Stimulated activated CD8-positive, alpha-beta memory T cell treated with anti-CD3 and anti-CD28 coated beads, Interleukin-15, amount 100 ng/mL, for 48 hours (primary cell): ENCODE results near the gene GHDC.
"Not testable (repeated sequence)": the region's sequence is repeated elsewhere in the genome, so short reads cannot be mapped to it uniquely, and the experiment has no call there.

ENCODE experiments used
- DNase-seq, 2 donors: peaks; one replicate each; pipeline ENCODE4 v3.0.0-alpha.2; 2020; ENCODE audit warnings: low read depth in 2 of 2

Gene GHDC

GRCh38 chr17:42193969-42194899 lies at the start of gene GHDC:
Gene GHDC (minus strand): TSS chr17:42194494. CDS start chr17:42193581, 913 bp downstream.
- peak; percentile 67 to 72 for DNase-seq

DNA sequence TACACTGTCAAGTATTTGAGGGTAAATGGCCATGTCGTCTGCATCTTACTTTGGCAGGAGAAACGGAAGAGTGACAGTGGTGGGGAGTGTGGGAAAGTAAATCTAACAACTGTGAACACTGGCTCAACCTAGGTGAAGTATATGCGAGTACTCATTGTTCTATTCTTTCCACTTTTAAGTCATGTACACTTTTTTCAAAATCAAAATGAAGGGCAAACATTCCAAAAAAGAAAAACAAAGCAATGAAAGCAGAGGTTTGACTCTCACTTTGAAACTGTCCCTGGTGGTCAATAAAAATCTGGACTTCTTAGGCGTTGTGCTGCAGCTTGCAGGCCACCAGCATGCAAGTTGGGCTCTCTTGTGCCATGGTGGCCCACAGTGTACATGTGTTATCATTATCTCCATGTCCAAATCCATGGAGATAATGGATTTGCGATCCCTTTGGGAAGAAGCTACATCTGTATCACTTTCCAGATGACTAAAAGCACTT lies 49.2 kb upstream of the GHDC start:
- DNase-seq = no peak

- DNase-seq = no peak
Observed at GRCh38 chr17:42241871-42242270, 47.6 kb upstream of the GHDC start.

DNA sequence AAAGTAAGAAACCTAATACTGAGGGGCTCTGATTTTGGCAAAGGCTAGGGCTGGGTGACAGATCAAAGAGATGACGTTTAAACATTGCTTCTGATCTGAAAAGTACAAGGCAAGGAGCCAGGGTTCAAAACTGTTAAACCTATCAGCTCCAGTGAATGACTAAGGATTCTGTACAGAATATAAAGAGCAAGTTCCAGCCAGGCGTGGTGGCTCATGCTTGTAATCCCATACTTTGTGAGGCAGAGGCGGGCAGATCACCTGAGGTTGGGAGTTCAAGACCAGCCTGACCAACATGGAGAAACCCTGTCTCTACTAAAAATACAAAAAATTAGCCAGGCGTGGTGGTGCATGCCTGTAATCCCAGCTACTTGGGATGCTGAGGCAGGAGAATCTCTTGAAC lies 46.6 kb upstream of the GHDC start:
- DNase-seq = not testable (repeated sequence)

- no peak for DNase-seq
Observed at GRCh38 chr17:42240201-42240600, 45.9 kb upstream of the GHDC start.

GRCh38 chr17:42239576-42239975 lies 45.3 kb upstream of the GHDC start:
- DNase-seq = not testable (repeated sequence)

GRCh38 chr17:42236760-42237159 lies 42.5 kb upstream of the GHDC start:
- DNase-seq = no peak

- DNase-seq = no peak
Observed at GRCh38 chr17:42233994-42234393, 39.7 kb upstream of the GHDC start.

GRCh38 chr17:42233156-42233555 lies 38.9 kb upstream of the GHDC start:
- no peak for DNase-seq

- DNase-seq = no peak
Observed at GRCh38 chr17:42230225-42230624, 35.9 kb upstream of the GHDC start.

DNA sequence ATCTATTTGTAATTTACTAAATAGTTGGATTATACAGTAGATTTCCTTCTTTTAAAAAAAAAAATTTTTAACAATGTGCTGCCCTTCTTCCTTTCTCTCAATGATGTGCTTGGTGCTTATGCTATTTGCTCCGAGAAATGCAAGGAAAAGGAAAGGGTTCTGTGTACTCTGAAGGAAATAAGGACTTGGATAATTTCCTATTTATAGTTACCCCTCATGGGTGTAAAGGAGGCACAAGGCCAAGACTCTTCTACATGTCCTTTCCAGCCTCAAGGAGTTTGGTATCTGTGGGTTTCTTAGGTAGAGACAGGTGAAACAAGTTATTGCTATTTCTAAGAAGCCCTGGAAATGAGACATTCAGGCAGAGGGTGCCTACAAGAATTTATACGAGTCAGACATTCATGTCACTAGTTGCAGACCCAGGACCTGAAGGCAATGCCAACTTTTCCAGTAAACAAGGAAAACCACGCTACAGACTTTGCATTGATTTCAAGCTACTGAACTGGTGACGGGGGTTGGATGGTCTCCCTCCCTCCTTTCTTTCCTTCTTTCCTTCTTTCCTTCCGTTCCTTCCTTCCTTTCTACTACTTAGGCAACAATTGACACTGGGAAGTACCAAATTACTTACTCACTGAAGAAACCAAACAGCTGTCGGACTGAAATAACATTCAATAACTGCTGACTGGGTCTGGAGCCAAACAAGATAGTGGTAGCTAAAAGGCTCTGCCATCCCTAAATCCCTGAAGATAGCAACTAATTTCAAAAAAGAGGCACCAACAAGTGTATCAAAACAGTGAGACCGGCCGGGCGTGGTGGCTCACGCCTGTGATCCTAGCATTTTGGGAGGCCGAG lies 33.8 kb upstream of the GHDC start:
- no peak for DNase-seq

- no peak for DNase-seq
Observed at GRCh38 chr17:42225646-42226045, 31.4 kb upstream of the GHDC start.

GRCh38 chr17:42224651-42225050 lies 30.4 kb upstream of the GHDC start:
- DNase-seq = no peak

GRCh38 chr17:42221886-42222745 lies 27.8 kb upstream of the GHDC start:
- DNase-seq = peak; percentile 15 to 22

GRCh38 chr17:42219280-42219679 lies 25.0 kb upstream of the GHDC start:
- DNase-seq = not testable (repeated sequence)

DNA sequence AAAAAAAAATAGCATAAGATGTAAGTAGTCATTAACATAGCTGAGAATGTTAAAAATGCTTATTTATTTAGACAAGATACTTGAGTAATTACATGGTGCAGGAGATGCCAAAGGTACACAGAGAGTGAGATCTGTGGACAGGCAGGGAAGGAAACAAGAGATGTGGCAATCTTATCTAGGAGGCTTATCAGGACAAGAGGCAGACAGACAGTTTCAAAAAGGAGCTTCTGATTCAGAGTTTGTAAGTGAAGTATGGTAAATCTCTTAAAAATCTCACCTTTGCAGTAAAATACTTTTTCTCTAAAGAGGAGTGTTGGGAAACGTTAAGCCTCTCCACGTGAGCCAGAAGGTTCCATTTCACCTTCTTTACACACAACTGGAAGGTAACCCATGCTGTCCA lies 19.9 kb upstream of the GHDC start:
- no peak for DNase-seq

DNA sequence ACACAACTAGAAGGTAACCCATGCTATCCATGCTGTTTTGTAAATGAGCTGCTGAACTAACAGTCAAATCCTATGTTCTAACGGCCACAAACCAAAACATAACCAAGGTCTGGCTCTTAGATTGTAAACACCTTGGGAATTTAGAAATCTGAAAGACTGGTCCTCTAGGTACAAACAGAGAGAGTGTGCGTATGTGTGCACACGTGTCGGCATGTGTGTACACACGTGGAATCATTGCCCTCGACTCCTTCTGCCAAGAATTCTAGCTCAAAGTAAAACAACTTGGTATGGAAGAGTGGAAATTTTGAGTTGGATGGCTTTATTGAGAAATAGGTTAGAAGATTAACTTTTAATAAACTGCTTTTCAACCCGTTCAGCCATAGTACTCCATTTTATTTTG lies 18.1 kb upstream of the GHDC start:
- DNase-seq = no peak

DNA sequence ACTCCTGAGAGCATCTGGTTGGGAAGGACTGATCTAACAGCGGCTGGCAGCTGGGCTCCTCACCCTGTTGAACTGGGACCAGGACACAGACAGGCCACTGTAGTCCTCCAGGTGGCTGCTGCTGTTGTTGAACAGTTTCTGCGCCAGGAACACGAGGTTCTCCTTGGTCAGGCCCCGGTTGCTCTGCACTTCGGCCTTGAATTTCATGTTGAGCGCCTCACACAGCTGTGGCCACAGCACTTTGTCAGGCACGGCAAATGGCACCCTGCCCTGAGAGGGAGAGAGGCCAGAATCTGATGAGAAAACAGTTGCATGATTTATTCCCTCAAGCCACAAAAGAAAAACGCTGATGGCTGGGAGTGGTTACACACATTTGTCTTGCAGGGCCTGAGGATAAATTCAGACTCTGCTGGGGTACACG lies 17.6 kb upstream of the GHDC start:
- DNase-seq = not testable (repeated sequence)

GRCh38 chr17:42210046-42210445 lies 15.8 kb upstream of the GHDC start:
- no peak for DNase-seq

GRCh38 chr17:42206153-42206612 lies 11.9 kb upstream of the GHDC start:
- not testable (repeated sequence) for DNase-seq

DNA sequence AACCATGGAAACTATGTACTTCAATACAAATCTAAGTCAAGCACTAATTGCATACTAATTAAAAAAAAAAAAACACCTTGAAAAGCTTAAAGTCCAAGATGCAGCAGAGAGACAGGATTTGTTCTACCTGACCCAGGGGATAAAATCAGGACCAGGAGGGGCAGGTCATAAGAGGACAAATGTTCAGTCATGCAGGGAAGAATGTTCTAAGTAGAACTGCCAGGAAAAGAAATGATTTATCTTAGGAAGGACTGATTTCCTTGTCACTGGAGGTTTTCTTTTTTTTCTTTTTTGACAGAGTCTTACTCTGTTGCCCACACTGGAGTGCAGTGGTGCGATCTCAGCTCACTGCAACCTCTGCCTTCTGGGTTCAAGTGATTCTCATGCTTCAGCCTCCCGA lies 9.1 kb upstream of the GHDC start:
- no peak for DNase-seq
